ENCODE results near the gene RAB13. TPM values are rescaled to one million over a fixed set of nuclear protein-coding genes. Genes with fewer than 3 reads are reported as not detected.
"Not testable (repeated sequence)": the region's sequence is repeated elsewhere in the genome, so short reads cannot be mapped to it uniquely, and the experiment has no call there.

Gene RAB13
- polyA plus RNA-seq, 3 donors = 162 to 175 (median 170) TPM

GRCh38 chr1:153987621-153988020 is 1.5 kb upstream of the RAB13 start:
- DNase-seq (ENCODE audit: extremely low read depth in 1 of 11, low read depth in 9 of 11, low spot score in 4 of 11) = no peak

GRCh38 chr1:153985341-153985912 is 712 bp downstream of the RAB13 start:
- DNase-seq (ENCODE audit: extremely low read depth in 1 of 11, low read depth in 9 of 11, low spot score in 4 of 11) = no peak

GRCh38 chr1:153984123-153984894 is 1.8 kb downstream of the RAB13 start:
- peak in 1 of 11 donors; percentile 21 for DNase-seq (ENCODE audit: extremely low read depth in 1 of 11, low read depth in 9 of 11, low spot score in 4 of 11)

- not testable (repeated sequence) for DNase-seq (ENCODE audit: extremely low read depth in 1 of 11, low read depth in 9 of 11, low spot score in 4 of 11)
These were observed 4.4 kb downstream of the RAB13 start for GRCh38 chr1:153981735-153982134.

- not testable (repeated sequence) for DNase-seq (ENCODE audit: extremely low read depth in 1 of 11, low read depth in 9 of 11, low spot score in 4 of 11)
These were observed 7.0 kb downstream of the RAB13 start for GRCh38 chr1:153979091-153979490.

GRCh38 chr1:153978274-153978909 is 7.7 kb downstream of the RAB13 start:
- no peak for DNase-seq (ENCODE audit: extremely low read depth in 1 of 11, low read depth in 9 of 11, low spot score in 4 of 11)

GRCh38 chr1:153977250-153978240 is 8.6 kb downstream of the RAB13 start, which contains the start of gene JTB:
Gene JTB, minus strand, starts transcription at chr1:153977674. Its CDS starts 422 bp downstream, at chr1:153977252.
- peak in 5 of 11 donors; percentile 73 to 86 (median 81) for DNase-seq (ENCODE audit: extremely low read depth in 1 of 11, low read depth in 9 of 11, low spot score in 4 of 11)

- no peak for DNase-seq (ENCODE audit: extremely low read depth in 1 of 11, low read depth in 9 of 11, low spot score in 4 of 11)
These were observed 9.3 kb downstream of the RAB13 start for GRCh38 chr1:153976819-153977249.

- no peak for DNase-seq (ENCODE audit: extremely low read depth in 1 of 11, low read depth in 9 of 11, low spot score in 4 of 11)
These were observed 12.6 kb downstream of the RAB13 start for GRCh38 chr1:153973525-153973924.

GRCh38 chr1:153973071-153973470 is 13.1 kb downstream of the RAB13 start:
- DNase-seq (ENCODE audit: extremely low read depth in 1 of 11, low read depth in 9 of 11, low spot score in 4 of 11) = no peak

GRCh38 chr1:153970346-153970745 is 15.8 kb downstream of the RAB13 start:
- no peak for DNase-seq (ENCODE audit: extremely low read depth in 1 of 11, low read depth in 9 of 11, low spot score in 4 of 11)

GRCh38 chr1:153968972-153969371 is 17.2 kb downstream of the RAB13 start:
- DNase-seq (ENCODE audit: extremely low read depth in 1 of 11, low read depth in 9 of 11, low spot score in 4 of 11) = no peak

- no peak for DNase-seq (ENCODE audit: extremely low read depth in 1 of 11, low read depth in 9 of 11, low spot score in 4 of 11)
These were observed 17.7 kb downstream of the RAB13 start for GRCh38 chr1:153968408-153968807.

GRCh38 chr1:153968000-153968363 is 18.2 kb downstream of the RAB13 start:
- no peak for DNase-seq (ENCODE audit: extremely low read depth in 1 of 11, low read depth in 9 of 11, low spot score in 4 of 11)

GRCh38 chr1:153967107-153967999 is 18.8 kb downstream of the RAB13 start, which contains the start of gene CREB3L4:
Gene CREB3L4, plus strand, starts transcription at chr1:153967902. Its CDS starts 624 bp downstream, at chr1:153968526.
- peak in 10 of 11 donors; percentile 89 to 99 (median 96) for DNase-seq (ENCODE audit: extremely low read depth in 1 of 11, low read depth in 9 of 11, low spot score in 4 of 11)

- DNase-seq (ENCODE audit: extremely low read depth in 1 of 11, low read depth in 9 of 11, low spot score in 4 of 11) = peak in 1 of 11 donors; percentile 55
These were observed 22.2 kb downstream of the RAB13 start for GRCh38 chr1:153963850-153964331.

- DNase-seq (ENCODE audit: extremely low read depth in 1 of 11, low read depth in 9 of 11, low spot score in 4 of 11) = peak; percentile 97 to 98 (median 98)
These were observed 22.9 kb downstream of the RAB13 start, which contains the start of gene SLC39A1 for GRCh38 chr1:153963030-153963849. Gene SLC39A1, minus strand, starts transcription at chr1:153963537. Its CDS starts 822 bp downstream, at chr1:153962715.

Data from renal cortex interstitium (tissue), 11 donors.